Measurements from ENCODE around the gene ATF5.

Gene ATF5

GRCh38 chr19:49977881-49978280 lies 48.9 kb downstream of the ATF5 start:
- no peak overlapping the region for H3K27ac ChIP-seq
- TF ChIP-seq, protein P1, sequence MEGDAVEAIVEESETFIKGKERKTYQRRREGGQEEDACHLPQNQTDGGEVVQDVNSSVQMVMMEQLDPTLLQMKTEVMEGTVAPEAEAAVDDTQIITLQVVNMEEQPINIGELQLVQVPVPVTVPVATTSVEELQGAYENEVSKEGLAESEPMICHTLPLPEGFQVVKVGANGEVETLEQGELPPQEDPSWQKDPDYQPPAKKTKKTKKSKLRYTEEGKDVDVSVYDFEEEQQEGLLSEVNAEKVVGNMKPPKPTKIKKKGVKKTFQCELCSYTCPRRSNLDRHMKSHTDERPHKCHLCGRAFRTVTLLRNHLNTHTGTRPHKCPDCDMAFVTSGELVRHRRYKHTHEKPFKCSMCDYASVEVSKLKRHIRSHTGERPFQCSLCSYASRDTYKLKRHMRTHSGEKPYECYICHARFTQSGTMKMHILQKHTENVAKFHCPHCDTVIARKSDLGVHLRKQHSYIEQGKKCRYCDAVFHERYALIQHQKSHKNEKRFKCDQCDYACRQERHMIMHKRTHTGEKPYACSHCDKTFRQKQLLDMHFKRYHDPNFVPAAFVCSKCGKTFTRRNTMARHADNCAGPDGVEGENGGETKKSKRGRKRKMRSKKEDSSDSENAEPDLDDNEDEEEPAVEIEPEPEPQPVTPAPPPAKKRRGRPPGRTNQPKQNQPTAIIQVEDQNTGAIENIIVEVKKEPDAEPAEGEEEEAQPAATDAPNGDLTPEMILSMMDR (conservative IDR thresholded peaks at IDR 0.05; ENCODE audit: low read depth, low read length) = no peak
- H3K4me1 ChIP-seq (ENCODE audit: low read depth, poor library complexity, severe bottlenecking) = no peaks in the 10 kb centered on the region
- no peaks in the 10 kb centered on the region for H3K79me2 ChIP-seq (ENCODE audit: insufficient read depth, low read depth)
- H3K4me3 ChIP-seq (IDR thresholded peaks at IDR 0.05; ENCODE audit: insufficient read depth, low read depth, low read length) = no peak overlapping the region
- H2AFZ ChIP-seq (ENCODE audit: low read depth) = no peak overlapping the region
- no peak overlapping the region for H3K9ac ChIP-seq
- no peaks in the 10 kb centered on the region for H3K36me3 ChIP-seq (ENCODE audit: insufficient read depth)
- H4K20me1 ChIP-seq (ENCODE audit: insufficient read depth) = no peaks in the 10 kb centered on the region
- H3K27me3 ChIP-seq (ENCODE audit: insufficient read depth, low read depth) = no peaks in the 10 kb centered on the region; the same call in 1 of the 2 replicates
- no peak overlapping the region for H3K4me2 ChIP-seq

- Histone ChIP-seq H4K20me1 (ENCODE audit: insufficient read depth) (no peaks in the 10 kb centered on the region), H3K27ac (no peak overlapping the region), H3K4me2 (no peak overlapping the region), H3K4me3 (IDR thresholded peaks at IDR 0.05; ENCODE audit: insufficient read depth, low read depth, low read length) (no peak overlapping the region), H3K36me3 (ENCODE audit: insufficient read depth) (no peaks in the 10 kb centered on the region), H2AFZ (ENCODE audit: low read depth) (no peak overlapping the region), H3K9ac (no peak overlapping the region), H3K79me2 (ENCODE audit: insufficient read depth, low read depth) (no peaks in the 10 kb centered on the region), H3K4me1 (ENCODE audit: low read depth, poor library complexity, severe bottlenecking) (no peaks in the 10 kb centered on the region), H3K27me3 (ENCODE audit: insufficient read depth, low read depth) (no peaks in the 10 kb centered on the region)
- TF ChIP-seq, protein P1 (conservative IDR thresholded peaks at IDR 0.05; ENCODE audit: low read depth, low read length) = no peak
Observed at GRCh38 chr19:49978324-49978723, 49.3 kb downstream of the ATF5 start.

DNA sequence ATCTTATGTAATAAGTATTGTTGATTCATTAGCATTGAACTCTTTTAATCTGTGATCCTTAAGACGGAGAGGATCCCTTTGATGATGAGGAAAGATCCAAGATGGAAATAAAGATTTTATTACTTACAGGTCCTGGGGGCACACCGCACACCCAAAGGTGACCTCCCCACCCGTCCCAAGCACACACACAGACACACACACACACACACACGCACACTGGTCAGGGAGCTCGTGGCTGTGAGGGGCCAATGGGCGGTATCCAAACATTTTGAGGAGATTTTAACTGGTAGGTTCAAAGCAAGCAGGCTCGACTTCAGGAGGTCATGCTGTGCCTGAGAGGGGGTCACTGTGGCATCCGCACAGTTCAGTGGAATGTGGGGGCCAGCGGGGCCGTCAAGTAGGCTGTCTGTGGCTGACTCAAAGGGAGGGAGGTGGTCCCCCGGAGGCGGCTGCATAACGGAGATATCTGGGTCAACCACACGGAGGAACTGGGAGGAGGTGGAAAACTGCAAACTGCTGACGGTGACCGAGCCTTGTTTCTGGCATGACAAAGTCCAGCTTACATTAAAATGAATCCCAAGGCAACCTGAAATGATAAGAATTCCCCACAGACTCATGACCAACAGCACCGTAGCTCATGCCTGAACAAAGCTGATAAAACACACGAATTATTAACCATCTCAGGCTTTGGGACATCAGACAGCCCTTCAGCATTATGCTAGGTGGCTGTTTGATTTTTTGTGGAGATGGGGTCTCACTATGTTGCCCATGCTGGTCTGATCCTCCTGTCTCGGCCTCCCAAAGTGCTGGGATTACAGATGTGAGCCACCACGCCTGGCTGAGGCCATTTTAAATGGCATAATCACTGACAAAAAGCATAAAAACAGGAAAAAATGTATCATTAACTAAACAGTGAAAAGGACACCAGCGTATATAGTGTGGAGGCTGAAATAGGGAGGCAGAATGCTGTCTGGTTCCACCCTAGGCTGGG lies 52.9 kb downstream of the ATF5 start:
- Histone ChIP-seq H3K27ac (no peak overlapping the region), H3K4me1 (ENCODE audit: low read depth, poor library complexity, severe bottlenecking) (no peaks in the 10 kb centered on the region), H4K20me1 (ENCODE audit: insufficient read depth) (no peaks in the 10 kb centered on the region), H3K9ac (no peak overlapping the region), H3K4me2 (no peak overlapping the region), H3K27me3 (ENCODE audit: insufficient read depth, low read depth) (no peaks in the 10 kb centered on the region), H2AFZ (ENCODE audit: low read depth) (no peak overlapping the region), H3K4me3 (IDR thresholded peaks at IDR 0.05; ENCODE audit: insufficient read depth, low read depth, low read length) (no peak overlapping the region), H3K79me2 (ENCODE audit: insufficient read depth, low read depth) (no peaks in the 10 kb centered on the region), H3K36me3 (ENCODE audit: insufficient read depth) (no peaks in the 10 kb centered on the region)
- TF ChIP-seq, protein P1 (conservative IDR thresholded peaks at IDR 0.05; ENCODE audit: low read depth, low read length) = no peak

All from KMS-11 (cell line).